KG1 (cell line): ENCODE data around the gene SHPK.
"Not testable (repeated sequence)": the region's sequence is repeated elsewhere in the genome, so short reads cannot be mapped to it uniquely, and the experiment has no call there.

Source experiments
- DNase-seq: peaks from one replicate; lab custom pipeline; 2025; lab: John Stamatoyannopoulos, UW

The SHPK gene

DNA sequence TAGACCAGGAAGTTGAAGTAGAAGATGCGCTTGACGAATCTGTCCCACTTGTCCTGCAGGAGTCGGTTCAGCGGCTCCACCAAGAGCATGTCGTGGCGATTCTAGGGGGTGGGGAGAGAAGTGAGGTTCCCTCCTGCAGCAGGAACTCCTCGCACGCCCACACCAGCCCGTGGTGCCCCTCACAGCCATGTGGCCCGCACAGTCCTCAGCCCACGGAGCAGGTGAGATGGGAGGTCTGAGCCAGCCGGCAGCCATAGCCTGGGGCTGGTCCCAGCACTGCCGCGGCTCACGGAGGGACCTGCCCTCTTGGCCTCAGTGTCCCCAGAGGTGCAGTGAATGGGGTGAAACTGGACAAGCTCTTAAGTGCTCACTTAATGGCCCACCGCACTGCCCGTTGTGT is 50.2 kb downstream of the SHPK start:
- DNase-seq: no peak

DNA sequence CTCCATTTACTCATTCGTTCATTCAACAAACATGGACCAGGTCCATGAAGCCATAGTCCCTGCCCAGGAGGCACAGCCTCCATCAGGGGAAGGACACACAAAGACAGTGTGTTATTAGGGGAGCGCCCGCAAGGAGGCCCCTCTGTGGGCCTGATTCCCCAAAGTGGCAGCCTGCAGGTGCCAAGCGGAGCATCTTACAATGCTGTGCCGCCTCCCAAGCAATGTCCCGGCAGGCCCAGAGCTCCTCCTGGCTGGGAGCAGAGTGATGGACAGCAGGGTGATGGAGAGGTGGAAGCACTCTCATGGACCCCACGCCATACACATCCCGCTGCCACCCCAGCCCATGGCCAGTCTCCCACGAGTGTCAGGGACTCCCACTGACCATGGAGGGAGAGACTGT is 52.6 kb downstream of the SHPK start:
- DNase-seq: no peak

DNA sequence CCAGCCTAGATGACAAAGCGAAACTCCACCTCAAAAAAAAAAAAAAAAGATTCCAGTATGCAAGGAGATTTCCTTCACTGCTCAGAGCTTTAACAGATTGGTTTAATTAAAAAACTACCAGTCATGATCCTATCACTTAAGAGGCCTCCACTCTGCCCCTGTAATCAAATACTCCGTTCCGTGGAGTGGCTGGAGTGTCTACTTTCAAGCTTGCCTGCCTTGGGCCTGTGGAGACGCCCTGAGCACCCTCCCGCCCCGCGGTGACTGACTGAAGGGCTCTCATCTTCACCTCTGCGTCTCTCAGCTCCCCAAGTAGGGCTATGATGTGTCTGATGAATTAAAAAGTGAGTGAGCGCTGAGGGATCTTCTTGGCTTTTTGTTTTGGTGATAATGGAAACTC is 53.1 kb downstream of the SHPK start:
- DNase-seq: no peak

DNA sequence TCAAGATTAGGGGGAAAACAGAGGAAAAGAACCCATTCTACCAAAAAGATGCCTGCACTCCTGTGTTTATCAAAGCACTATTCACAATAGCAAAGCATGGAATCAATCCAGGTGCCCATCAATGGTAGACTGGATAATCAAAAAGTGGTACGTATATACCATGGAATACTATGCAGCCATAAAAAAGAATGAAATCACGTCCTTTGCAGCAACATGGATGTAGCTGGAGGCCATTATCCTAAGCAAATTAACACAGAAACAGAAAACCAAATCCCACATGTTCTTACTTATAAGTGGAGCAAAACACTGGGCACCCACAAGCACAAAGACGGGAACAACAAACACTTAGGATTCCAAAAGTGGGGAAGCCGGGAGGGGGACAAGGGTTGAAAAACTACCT is 57.4 kb downstream of the SHPK start:
- not testable (repeated sequence) for DNase-seq

DNA sequence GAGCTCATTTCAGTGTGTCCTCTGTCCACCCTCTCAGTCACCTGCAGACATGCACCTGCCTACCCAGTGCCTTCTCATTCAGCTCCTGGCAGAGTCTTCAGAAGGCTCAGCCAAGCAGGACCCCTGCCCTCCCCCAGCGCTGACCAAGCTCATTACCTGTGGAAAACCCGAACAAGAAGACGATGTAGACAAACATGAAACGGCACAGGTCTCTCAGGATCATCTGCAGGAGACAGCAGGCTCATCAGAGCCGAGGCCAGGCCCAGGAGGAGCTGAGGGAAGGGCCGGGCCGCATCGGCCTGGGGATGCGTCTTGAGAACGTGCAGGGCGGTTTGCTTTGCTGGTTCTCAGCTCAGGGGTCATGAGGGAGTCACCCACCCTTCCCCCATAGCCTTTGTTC is 59.1 kb downstream of the SHPK start:
- DNase-seq: no peak

DNA sequence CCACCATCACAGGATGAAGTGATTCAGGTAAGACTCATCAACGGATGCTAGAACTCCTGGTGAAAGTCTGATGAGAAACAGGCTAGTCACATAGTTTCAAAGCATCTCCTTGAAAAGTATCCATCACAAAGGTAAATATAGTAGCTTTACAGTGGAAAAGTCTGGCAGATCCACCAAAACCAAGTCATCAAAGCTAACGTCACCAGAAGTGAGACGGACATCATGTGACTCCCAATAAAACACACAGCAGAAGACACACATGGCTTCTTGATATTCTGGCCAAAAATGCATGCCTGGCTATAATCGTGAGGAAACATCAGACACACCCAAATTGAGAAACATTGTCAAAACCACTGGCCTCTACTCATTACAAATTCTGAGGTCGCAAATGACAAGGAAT is 60.5 kb downstream of the SHPK start:
- DNase-seq: no peak

DNA sequence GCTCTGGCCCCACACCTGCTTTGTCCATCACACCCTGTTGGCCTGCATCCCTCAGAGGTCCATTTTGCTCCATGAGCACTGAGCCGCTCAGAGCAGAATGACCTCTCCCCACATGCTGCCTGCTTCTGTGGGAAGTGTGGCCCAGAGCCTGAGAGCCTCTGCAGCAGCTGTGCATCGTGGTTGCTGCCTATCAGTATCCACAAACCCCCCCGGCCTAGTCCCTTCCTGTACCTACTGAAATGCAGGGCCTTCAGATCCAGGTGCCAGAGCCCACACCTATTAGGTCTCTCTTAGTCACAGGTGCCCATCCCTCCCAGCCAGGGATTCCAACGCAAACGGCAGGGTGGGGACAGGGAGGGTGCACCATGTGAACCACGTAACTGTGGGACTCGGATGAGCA is 61.8 kb downstream of the SHPK start:
- no peak for DNase-seq

DNA sequence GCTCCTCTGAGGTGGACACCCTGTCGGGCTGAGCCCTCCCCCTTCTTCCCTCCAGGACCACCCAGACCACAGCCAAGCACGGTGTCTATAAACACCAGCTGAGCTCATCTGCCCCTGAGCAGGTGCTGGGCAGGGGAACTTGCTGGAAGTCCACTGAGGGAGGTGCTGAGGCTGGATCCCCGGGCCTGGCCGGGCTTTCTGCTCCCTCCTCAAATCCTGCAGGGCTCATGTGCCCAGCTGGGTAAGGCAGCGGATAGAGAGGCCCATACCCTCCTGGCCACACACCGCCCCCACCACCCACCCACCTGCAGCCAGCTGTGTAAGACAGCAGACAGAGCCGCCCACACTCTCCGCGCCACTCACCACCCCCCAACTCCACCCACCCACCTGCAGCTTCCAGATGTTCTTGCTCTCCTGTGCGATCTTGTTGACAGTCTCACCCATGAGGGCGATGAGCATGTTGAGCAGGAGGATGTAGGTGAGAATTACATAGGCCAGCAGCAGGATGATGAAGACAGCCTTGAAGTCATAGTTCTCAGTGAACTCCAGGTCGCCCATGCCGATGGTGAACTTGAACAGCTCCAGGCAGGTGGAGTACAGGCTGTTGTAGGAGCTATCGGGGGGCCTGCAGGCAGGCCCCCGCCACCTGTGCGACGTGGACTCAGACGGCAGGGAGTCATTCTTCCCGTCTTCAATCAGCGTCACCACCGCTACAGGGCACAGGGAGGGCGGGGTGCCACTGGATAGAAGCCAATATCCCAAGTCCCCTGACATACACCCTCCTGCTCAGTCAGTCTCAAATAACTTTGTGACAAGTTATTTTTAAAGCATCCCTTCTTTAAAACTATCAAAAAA is 62.6 kb downstream of the SHPK start:
- no peak for DNase-seq

DNA sequence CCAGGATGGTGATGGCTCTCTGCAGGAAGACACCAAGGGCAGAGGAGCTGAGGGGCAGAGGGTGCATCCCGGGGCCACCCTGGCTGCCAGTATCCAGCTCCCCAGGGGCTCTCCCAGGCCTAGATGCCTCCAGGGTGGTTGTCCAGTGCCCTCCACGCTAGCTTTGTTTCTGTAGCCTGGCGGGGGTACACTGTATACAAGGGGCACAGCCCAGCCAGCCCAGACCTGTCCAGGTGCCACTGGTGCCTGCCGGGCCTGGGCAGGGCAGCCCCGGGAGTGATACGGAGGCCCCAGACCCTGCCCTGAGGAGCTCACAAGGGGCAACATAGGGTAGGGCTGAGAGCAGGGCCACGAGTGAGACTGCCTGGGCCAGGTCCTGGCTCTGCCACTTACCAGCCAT is 63.8 kb downstream of the SHPK start:
- no peak for DNase-seq

DNA sequence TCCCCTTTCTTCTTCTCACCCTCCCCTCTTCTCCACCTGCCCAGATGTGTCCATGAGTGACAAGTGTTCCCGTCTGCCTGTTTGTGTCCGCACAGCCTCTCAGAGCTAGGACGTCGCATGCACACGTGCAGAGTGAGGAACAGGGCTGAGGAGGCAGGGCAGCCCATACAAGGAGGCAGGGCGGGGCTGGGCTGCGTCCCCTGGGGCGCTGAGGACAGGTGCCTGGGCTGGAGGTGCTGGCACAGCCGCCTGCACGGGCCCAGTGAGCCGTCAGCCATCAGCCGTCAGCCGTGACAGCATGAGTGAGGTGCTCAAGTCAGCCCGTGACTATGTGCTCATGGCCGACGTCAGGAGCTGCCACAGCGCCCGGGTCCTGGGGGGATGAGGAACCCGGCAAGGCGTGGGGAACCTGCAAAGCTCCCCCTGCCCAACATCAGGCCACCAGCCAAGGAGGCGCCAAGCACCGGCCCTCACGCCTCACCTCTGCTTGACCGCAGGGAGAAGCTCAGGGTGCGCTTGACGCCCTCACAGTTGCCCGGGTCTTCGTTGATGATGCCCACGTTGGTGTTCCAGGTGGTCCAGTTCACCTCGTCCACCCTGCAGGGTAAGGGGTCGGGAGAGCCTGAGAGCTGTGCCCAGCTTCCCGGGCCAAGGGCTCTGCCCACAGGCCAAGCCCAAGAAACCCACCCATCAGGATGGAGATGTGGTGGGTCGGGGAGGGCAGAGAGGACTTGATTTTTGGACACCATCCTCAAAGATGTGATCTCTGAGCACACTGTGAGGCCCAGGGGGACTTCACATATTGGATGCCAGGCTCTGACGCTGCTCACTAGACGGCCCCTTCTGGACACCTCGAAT is 64.8 kb downstream of the SHPK start:
- no peak for DNase-seq

DNA sequence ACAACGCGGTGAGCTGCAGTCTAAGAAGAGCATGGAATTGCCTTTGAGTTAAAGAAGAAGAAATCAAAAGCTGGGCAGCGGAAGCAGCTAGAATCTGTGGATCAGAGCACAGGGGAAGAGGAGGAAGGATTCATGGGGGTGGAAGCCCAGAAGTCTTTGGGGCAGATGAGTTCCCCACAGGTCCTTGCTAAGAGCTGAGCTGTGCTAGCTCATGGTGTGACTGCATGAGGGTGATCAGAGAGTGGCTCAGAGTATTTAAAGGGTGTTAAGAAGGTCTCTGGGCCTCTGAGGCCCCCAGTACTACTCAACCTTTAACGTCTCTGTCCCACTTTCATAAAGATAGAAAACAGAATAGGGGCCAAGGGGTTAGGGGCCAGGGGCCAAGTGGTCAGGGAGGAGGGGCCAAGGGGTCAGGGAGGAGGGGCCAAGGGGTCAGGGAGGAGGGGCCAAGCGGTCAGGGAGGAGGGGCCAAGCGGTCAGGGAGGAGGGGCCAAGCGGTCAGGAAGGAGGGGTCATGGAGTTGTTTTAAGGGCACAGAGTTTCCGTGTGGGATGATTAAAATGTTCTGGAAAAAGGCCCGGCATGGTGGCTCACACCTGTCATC is 66.4 kb downstream of the SHPK start:
- no peak for DNase-seq

DNA sequence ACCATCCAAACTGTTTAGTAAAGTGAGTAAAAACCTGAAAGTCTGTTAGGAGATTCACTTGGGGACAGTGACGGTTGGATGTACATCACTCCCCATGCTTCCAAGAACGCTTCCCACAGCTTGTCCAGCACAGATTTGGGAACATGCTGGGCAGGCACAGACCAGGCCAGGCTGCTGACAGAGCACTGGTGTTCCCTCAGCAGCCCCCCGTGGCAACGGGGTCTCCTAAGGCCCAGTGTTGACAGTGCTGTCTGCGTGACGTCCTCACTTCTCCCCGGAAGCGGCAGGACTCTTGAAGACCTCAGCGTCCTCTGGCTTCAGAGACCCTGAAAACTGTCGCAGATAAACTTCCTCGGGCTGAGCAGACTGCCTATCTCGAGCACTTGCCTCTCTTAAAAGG is 69.5 kb downstream of the SHPK start:
- DNase-seq: no peak

DNA sequence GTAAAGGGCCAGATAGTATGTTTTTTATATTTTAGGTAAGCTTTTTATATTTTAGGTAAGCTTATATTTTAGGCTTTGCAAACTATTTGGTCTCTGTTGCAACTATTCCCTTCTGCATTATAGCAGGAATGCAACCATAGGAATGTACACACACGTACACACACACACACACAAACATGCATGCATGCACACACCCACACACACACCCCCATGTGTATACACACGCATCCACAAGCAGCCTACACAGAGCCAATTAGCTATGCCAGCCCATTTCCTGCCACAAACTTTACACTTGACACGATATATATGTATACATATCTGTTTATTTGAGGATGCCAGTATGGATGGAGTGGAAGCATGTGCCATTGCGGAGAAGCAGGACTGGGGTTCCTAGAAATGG is 70.9 kb downstream of the SHPK start:
- no peak for DNase-seq

DNA sequence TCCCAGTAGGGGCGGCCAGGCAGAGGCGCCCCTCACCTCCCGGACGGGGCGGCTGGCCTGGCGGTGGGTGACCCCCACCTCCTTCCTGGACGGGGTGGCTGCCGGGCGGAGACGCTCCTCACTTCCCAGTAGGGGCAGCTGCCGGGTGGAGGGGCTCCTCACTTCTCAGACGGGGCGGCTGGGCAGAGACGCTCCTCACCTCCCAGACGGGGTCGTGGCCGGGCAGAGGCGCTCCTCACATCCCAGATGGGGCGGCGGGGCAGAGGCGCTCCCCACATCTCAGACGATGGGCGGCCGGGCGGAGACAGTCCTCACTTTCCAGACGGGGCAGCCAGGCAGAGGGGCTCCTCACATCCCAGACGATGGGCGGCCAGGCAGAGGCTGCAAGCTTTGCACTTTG is 71.8 kb downstream of the SHPK start:
- DNase-seq: not testable (repeated sequence)

DNA sequence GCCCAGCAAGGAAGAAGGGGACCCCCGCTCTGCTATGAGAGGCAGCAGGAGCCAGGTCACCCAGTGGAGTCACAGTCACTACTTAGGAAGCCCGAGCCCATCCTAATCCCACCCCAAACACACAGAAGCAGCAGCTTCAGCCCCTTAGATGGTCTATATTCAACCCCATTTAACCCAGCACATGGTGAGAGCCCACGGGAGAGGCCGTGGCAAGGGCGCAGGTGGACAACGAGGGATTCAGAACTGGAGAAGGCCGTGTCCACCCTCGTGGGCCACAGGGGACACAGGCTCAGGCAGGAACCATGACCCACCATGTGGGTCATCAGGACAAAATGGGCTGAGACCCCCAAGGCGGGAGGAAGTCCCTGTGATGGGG is 76.8 kb downstream of the SHPK start:
- no peak for DNase-seq

DNA sequence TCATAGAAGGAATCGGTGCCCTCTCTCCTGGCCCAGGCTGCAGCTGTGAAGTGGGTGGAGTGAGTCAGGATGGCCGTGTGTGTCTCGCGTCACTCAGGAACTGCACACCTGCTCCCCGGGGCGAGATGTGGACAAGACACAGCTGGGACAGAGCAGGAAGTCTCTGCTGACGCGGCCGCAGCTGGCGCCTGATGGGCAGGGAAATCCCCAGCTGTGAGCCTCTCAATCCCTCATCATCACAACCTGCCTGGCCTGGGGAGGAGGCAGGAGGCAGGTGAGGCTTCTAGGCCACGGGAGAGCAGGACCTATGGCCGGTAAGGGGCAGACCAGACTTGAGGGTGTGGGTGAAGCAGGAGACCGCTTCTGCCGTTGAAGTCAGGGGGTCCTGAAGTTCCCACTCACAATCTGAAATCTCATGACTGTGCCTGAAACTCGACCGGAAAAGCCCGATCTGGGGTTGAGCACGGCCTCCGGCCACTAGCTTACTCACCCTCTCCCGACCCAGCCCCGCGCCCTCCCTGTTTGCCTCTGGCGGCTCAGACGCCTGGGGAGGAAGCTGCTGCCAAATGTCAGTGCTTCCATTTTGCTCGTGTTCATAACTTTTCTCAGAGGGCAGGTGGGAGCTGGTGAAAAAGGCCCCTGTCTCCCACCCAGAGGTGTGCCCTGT is 77.3 kb downstream of the SHPK start:
- no peak for DNase-seq
